Hematopoietic multipotent progenitor cell treated with erythropoietin and hydrocortisone succinate and interleukin-3 and kit ligand, for 15 days (in vitro differentiated cells): ENCODE measurements around the gene BMX.

Experiments
- DNase-seq: peaks from one replicate; pipeline ENCODE4 v3.0.0-alpha.2; 2015; ENCODE audit warnings: low spot score

Gene BMX

GRCh38 chrX:15507005-15507404 is 6.4 kb downstream of the BMX start:
- DNase-seq, result no peak

GRCh38 chrX:15509845-15510244 is 9.2 kb downstream of the BMX start:
- no peak for DNase-seq

GRCh38 chrX:15511563-15511962 is 11.0 kb downstream of the BMX start:
- DNase-seq, result no peak

- DNase-seq, result no peak
These were observed 11.9 kb downstream of the BMX start for GRCh38 chrX:15512401-15512965.

- DNase-seq, result no peak
These were observed 13.7 kb downstream of the BMX start for GRCh38 chrX:15514279-15514678.

- DNase-seq, result no peak
These were observed 15.3 kb downstream of the BMX start for GRCh38 chrX:15515931-15516330.

GRCh38 chrX:15522464-15522863 is 21.9 kb downstream of the BMX start:
- DNase-seq, result no peak

GRCh38 chrX:15523088-15523487 is 22.5 kb downstream of the BMX start:
- DNase-seq, result no peak

- DNase-seq, result no peak
These were observed 23.8 kb downstream of the BMX start for GRCh38 chrX:15524417-15524816.

- no peak for DNase-seq
These were observed 25.2 kb downstream of the BMX start for GRCh38 chrX:15525664-15526416.

GRCh38 chrX:15529165-15529564 is 28.6 kb downstream of the BMX start:
- no peak for DNase-seq

GRCh38 chrX:15530318-15530717 is 29.7 kb downstream of the BMX start:
- no peak for DNase-seq

GRCh38 chrX:15546745-15547144 is 46.1 kb downstream of the BMX start:
- DNase-seq, result no peak

- DNase-seq, result no peak
These were observed 46.7 kb downstream of the BMX start for GRCh38 chrX:15547356-15547755.

- no peak for DNase-seq
These were observed 48.8 kb downstream of the BMX start for GRCh38 chrX:15549189-15550012.

- DNase-seq, result no peak
These were observed 58.6 kb downstream of the BMX start for GRCh38 chrX:15559227-15559626.

GRCh38 chrX:15560924-15561323 is 60.3 kb downstream of the BMX start:
- DNase-seq, result no peak

GRCh38 chrX:15563056-15563455 is 62.4 kb downstream of the BMX start:
- DNase-seq, result no peak

- DNase-seq, result peak; percentile 49
These were observed 64.5 kb downstream of the BMX start for GRCh38 chrX:15564981-15565579.

- no peak for DNase-seq
These were observed 65.6 kb downstream of the BMX start for GRCh38 chrX:15566244-15566643.

GRCh38 chrX:15567267-15567666 is 66.7 kb downstream of the BMX start:
- no peak for DNase-seq

GRCh38 chrX:15567886-15568616 is 67.4 kb downstream of the BMX start:
- no peak for DNase-seq
